Ascending aorta (tissue), 2 donors: ENCODE data around the gene RALGDS. TPM values are rescaled to one million over a fixed set of nuclear protein-coding genes. Genes with fewer than 3 reads are reported as not detected.

Source experiments
- DNase-seq, 2 donors: peaks; one replicate each; pipeline ENCODE4 v3.0.0-alpha.2; 2019; ENCODE audit warnings: low spot score in 2 of 2
- H3K27ac ChIP-seq, 2 donors: fragments of 200-600 bp; sonication (generic); one replicate each; pipeline ENCODE4 v1.5.1; 2016 to 2017; ENCODE audit warnings: mild to moderate bottlenecking in 1 of 2
- H3K27me3 ChIP-seq: fragments of 200-600 bp; sonication (generic); one replicate; pipeline ENCODE4 v1.5.1; 2017
- H3K36me3 ChIP-seq, 2 donors: fragments of 200-600 bp; sonication (generic); one replicate each; pipeline ENCODE4 v1.5.1; 2016
- H3K4me1 ChIP-seq, 2 donors: fragments of 200-600 bp; sonication (generic); one replicate each; pipeline ENCODE4 v1.5.1; 2016 to 2017; ENCODE audit warnings: mild to moderate bottlenecking in 1 of 2
- H3K4me3 ChIP-seq, 2 donors: fragments of 200-600 bp; sonication (generic); one replicate each; pipeline ENCODE4 v1.5.1; 2016 to 2017; ENCODE audit warnings: mild to moderate bottlenecking in 1 of 2
- H3K9me3 ChIP-seq, 2 donors: fragments of 200-600 bp; sonication (generic); one replicate each; pipeline ENCODE4 v1.5.1; 2016
- CTCF ChIP-seq, 3 experiments: fragments of 200-600 bp in 2 of 3; fragments of 450-650 bp in 1 of 3; sonication (generic) in 2 of 3; IDR thresholded peaks; one replicate each; pipeline ENCODE4 v1.5.1; 2016 to 2019; ENCODE audit warnings: antibody characterized with exemption in 3 of 3, mild to moderate bottlenecking in 1 of 3, moderate library complexity in 1 of 3
- intact Hi-C: fragments of 100-400 bp; cut with DNase I; formaldehyde crosslinking; loops from one replicate; pipeline ENCODE4 v1.15.1; 2023
- total RNA-seq: library from RNA; depleted of rRNA; stranded (reverse); fragments of >200 nt; gene quantifications from one replicate; pipeline ENCODE4 v1.1.0, GENCODE V29; 2016

Gene RALGDS
- total RNA-seq, 1 donor from 2014 or later, result 53.9 TPM

- Histone ChIP-seq H3K4me1 (peaks cover 9 to 20% of the 10 kb centered on the region in 2 donors), H3K4me3 (no peak overlapping the region), H3K27ac (no peak overlapping the region), H3K36me3 (peaks cover 49 to 61% of the 10 kb centered on the region in 2 donors), H3K27me3 (no peaks in the 10 kb centered on the region), H3K9me3 (no peaks in the 10 kb centered on the region)
- TF ChIP-seq CTCF (IDR thresholded peaks at IDR 0.05), result no peak
- peak in 1 of 2 donors; percentile 39 for DNase-seq
- intact Hi-C loops, result no loop called here
These were observed 10.9 kb downstream of the RALGDS start for GRCh38 chr9:133109931-133110650.

GRCh38 chr9:133108794-133109641 is 12.0 kb downstream of the RALGDS start:
- Histone ChIP-seq H3K4me3 (no peak overlapping the region), H3K27ac (no peak overlapping the region), H3K4me1 (peaks cover 5 to 12% of the 10 kb centered on the region in 2 donors), H3K9me3 (no peaks in the 10 kb centered on the region), H3K36me3 (peaks cover 59 to 71% of the 10 kb centered on the region in 2 donors), H3K27me3 (no peaks in the 10 kb centered on the region)
- TF ChIP-seq CTCF (IDR thresholded peaks at IDR 0.05), result no peak
- intact Hi-C loops, result no loop called here
- peak in 1 of 2 donors; percentile 60 for DNase-seq

- Histone ChIP-seq H3K4me3 (no peak overlapping the region), H3K9me3 (no peaks in the 10 kb centered on the region), H3K36me3 (peaks cover 60 to 79% of the 10 kb centered on the region in 2 donors), H3K27me3 (no peaks in the 10 kb centered on the region), H3K27ac (no peak overlapping the region), H3K4me1 (peaks cover 0 to 3% of the 10 kb centered on the region in 2 donors)
- no peak for TF ChIP-seq CTCF (IDR thresholded peaks at IDR 0.05)
- DNase-seq, result peak in 1 of 2 donors; percentile 52
- intact Hi-C loops, result no loop called here
These were observed 12.9 kb downstream of the RALGDS start for GRCh38 chr9:133107961-133108793.

- no peak for DNase-seq
- Histone ChIP-seq H3K27me3 (no peaks in the 10 kb centered on the region), H3K36me3 (peaks cover 67 to 87% of the 10 kb centered on the region in 2 donors), H3K27ac (no peak overlapping the region), H3K4me3 (no peak overlapping the region), H3K4me1 (no peaks in the 10 kb centered on the region), H3K9me3 (no peaks in the 10 kb centered on the region)
- TF ChIP-seq CTCF (IDR thresholded peaks at IDR 0.05), result no peak
- intact Hi-C loops, result no loop called here
These were observed 13.8 kb downstream of the RALGDS start for GRCh38 chr9:133107245-133107722.

- no peak overlapping the region for H3K4me3 ChIP-seq
- peak in 1 of 2 donors; percentile 57 for DNase-seq
- intact Hi-C loops, result no loop called here
- H3K27me3 ChIP-seq, result no peaks in the 10 kb centered on the region
- no peak overlapping the region for H3K27ac ChIP-seq
- no peak for TF ChIP-seq CTCF (IDR thresholded peaks at IDR 0.05)
- no peaks in the 10 kb centered on the region for H3K4me1 ChIP-seq
- H3K36me3 ChIP-seq, result peaks cover 73 to 91% of the 10 kb centered on the region in 2 donors
- H3K9me3 ChIP-seq, result no peaks in the 10 kb centered on the region
These were observed 14.4 kb downstream of the RALGDS start for GRCh38 chr9:133106511-133107244.
